Stimulated activated CD4-positive, alpha-beta T cell treated with anti-CD3 and anti-CD28 coated beads, Interleukin-4, amount 100 ng/mL, for 4 hours (primary cell): ENCODE data around the gene AZU1.
"Not testable (repeated sequence)": the region's sequence is repeated elsewhere in the genome, so short reads cannot be mapped to it uniquely, and the experiment has no call there.

Experiments used
- DNase-seq, 2 experiments: peaks; one replicate each; pipeline ENCODE4 v3.0.0-alpha.2; 2020

Gene AZU1

GRCh38 chr19:875265-875879 is 47.7 kb downstream of the AZU1 start:
- DNase-seq: no peak

- no peak for DNase-seq
Observed at GRCh38 chr19:876089-876488, 48.5 kb downstream of the AZU1 start.

- DNase-seq: no peak
Observed at GRCh38 chr19:876780-877314, 49.2 kb downstream of the AZU1 start.

- not testable (repeated sequence) for DNase-seq
Observed at GRCh38 chr19:877992-878660, 50.5 kb downstream of the AZU1 start.

GRCh38 chr19:878751-879561 is 51.3 kb downstream of the AZU1 start:
- DNase-seq: not testable (repeated sequence)

- no peak for DNase-seq
Observed at GRCh38 chr19:879711-880438, 52.2 kb downstream of the AZU1 start.
